Coronary artery (tissue), 2 donors: Measurements from ENCODE around the gene SRSF9.
"Not testable (repeated sequence)": the region's sequence is repeated elsewhere in the genome, so short reads cannot be mapped to it uniquely, and the experiment has no call there.

Source experiments
- DNase-seq: peaks from one replicate; pipeline ENCODE4 v3.0.0-alpha.2; 2017; ENCODE audit warnings: low spot score
- H3K27ac ChIP-seq, 2 donors: fragments of 200-600 bp; sonication (generic); one replicate each; pipeline ENCODE4 v1.5.1; 2016 to 2019
- H3K4me3 ChIP-seq: fragments of 200-600 bp; sonication (generic); 2 replicates; pipeline ENCODE4 v1.5.1; 2016; ENCODE audit warnings: mild to moderate bottlenecking, moderate library complexity
- CTCF ChIP-seq: fragments of 200-600 bp; sonication (generic); IDR thresholded peaks from one replicate; pipeline ENCODE4 v1.5.1; 2019; ENCODE audit warnings: antibody characterized with exemption

SRSF9 gene

GRCh38 chr12:120469450-120470149, at the start of gene SRSF9:
Gene SRSF9, minus strand, starts transcription at chr12:120469748. Its CDS starts 139 bp downstream, at chr12:120469609.
- peak; percentile 96 for DNase-seq
- H3K4me3 ChIP-seq = peak within 1 kb of the TSS; percentile 92
- peak within 1 kb of the TSS; percentile 93 to 96 for H3K27ac ChIP-seq
- TF ChIP-seq CTCF = peak; percentile 88

- not testable (repeated sequence) for H3K27ac ChIP-seq, DNase-seq, H3K4me3 ChIP-seq
Measured at GRCh38 chr12:120519324-120519723, 49.8 kb upstream of the SRSF9 start.

- Histone ChIP-seq H3K4me3 (no peak overlapping the region), H3K27ac (no peak overlapping the region)
- DNase-seq = no peak
- no peak for TF ChIP-seq CTCF
Measured at GRCh38 chr12:120515496-120515895, 45.9 kb upstream of the SRSF9 start.

- no peak for TF ChIP-seq CTCF
- DNase-seq = no peak
- no peak overlapping the region for H3K27ac ChIP-seq
- H3K4me3 ChIP-seq = no peak overlapping the region
Measured at GRCh38 chr12:120514002-120514401, 44.5 kb upstream of the SRSF9 start.

- Histone ChIP-seq H3K27ac (no peak overlapping the region), H3K4me3 (no peak overlapping the region)
- TF ChIP-seq CTCF = no peak
- no peak for DNase-seq
Measured at GRCh38 chr12:120508537-120508936, 39.0 kb upstream of the SRSF9 start.

GRCh38 chr12:120504587-120504986, 35.0 kb upstream of the SRSF9 start:
- Histone ChIP-seq H3K4me3 (no peak overlapping the region), H3K27ac (no peak overlapping the region)
- no peak for DNase-seq
- no peak for TF ChIP-seq CTCF

GRCh38 chr12:120500581-120500980, 31.0 kb upstream of the SRSF9 start:
- Histone ChIP-seq H3K4me3 (no peak overlapping the region), H3K27ac (no peak overlapping the region)
- DNase-seq = no peak
- TF ChIP-seq CTCF = no peak
